ENCODE measurements around the gene SLC38A1.
A peak's percentile ranks its signal among the peaks of the same experiment; 100 is the strongest.

SLC38A1 gene

DNA sequence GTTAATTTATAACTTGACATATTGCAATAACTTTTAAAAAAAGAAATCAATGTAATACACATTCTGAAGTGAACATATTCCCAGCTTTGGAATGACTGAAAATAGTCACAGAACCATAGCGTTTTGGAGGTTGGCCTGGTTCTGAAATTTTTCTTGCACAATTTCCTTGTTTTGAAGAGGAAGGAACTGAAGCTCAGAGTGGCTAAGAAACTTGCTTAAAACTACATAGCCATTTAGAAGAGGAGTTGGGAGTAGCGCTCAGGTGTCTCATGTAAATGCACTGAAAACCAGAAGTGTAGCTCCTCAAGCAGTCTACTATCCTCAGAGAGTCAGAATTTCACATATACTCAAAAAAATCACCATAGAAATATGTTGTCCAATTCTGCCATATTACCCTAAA is 41.2 kb downstream of the SLC38A1 start:
- DNase-seq = no peak

DNA sequence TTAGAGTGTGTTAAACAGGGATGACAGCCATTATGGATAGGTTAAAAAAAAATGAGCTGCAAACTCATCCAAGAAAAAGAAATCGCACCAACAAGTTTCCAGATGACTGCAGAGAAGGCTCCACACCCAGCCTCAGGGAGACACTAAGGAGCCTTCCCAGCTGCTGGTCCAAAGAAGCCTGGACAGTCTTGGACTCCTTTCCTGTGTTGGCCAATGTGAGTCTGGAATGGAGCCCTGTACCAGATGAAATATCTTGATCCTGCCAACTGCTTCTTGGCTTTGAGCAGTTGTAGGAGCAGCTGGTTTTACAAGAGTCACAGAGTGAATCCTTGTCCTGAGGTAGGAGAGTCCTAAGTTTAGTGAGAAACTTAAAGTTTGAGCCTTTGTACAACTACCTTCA is 44.5 kb downstream of the SLC38A1 start:
- DNase-seq = no peak

DNA sequence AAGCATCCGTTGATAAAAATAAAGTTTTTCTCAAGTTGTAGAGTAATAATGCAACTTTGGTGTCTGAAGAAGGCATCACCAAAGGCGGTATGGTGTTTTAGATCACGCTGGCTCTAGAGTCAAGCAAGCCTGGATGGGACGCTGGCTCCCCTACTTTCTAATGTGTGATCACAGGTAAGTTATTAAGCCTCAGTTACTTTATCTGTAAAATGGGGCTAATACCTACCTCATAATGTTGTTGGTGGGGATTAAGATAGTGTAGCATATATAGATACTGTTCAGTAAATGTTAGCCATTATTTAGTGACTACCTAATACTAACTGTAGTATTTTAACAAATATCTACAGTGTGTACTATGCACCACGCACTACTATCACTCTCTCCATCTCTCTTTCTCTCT is 45.8 kb downstream of the SLC38A1 start:
- DNase-seq = no peak

DNA sequence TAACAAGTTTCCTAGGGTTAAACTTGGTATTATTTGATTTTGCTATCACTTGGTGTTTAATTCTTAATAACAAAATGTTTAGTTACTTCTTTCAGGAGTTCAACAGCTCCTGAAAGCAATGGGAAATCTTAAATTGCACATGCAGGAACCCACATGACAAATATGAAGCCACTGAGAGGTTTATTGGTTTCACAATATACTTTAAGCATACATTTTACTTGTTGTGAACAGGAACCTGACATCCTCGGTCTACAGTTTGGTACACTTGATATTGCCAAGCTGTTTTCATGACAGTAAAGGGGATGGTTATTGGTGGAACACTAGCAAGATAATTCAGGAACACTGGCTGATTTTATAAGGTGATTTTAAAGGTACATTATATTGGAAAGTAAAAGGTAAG is 46.2 kb downstream of the SLC38A1 start:
- no peak for DNase-seq

DNA sequence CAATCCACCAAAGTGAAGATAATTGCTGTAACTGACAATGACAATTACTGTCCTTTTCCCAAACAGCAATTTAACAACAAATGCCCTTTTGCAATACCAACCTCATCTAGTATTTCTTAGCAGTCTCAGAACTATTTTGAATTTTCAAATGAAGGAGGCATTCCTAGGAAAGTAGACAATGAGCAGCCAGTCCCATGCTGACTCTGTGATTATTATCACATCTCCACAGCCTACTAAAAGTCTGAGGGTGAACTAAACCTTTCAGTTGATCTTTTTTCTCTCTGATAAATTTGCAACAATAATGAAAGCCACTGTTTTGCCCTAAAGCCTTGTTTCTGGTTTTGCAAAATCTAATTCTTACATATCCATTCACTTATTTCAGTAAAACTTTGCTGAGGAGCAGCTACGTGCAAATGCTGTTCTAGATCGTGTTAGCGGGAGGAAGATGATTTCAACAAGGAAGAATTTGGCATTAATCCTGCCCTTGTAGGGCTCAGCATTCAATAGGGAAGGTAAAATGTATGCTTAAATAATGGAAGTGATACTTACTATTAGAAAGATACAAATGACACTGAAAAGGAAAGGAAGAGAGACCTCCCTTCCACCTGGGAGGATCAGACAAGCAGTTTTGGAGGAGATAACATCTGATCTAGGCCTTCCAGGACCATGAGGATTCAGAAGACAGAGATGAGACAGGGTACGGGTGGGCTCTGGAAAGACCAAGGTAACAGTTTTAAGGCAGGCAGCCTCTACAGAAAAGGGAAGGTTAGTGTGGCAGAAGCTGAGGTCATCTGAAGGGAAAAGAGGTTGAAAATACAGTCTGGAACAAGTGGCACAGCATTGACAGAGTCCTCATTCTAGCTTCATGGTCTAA is 47.4 kb downstream of the SLC38A1 start:
- DNase-seq = no peak

DNA sequence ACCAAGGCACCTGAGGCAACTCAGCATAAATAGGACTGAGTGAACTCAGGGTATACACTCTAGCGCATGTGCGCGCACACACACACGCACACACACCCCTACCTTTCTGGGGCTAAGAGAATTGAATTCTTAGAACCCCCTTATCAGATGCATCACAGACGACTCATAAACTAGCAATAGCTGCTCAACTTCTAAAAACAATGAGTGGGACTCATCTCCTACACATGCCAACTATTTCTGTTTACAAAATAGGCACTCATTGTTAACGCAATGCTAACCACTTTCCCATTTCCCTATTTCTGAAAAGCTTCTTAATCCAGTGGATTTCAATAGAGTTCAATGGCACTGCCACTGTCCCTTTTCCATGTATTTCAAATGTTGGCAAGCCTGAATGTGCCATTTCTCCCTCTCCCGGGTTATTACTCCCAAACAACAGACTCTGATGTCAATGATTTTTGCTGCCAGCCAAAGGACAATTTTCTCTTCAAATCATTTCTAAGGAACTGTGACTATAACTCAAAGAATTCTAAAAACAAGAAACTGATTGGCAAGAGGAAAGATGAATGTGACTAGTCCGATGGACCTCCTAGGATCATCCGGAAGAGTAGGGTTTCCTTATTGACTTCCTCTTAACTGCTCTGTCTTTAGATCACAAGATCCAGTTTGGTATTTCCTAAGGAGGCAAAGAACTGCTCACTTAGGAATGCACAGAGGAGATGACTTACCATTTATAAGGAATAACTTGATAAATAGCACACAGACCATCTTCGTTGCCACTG is 48.8 kb downstream of the SLC38A1 start:
- DNase-seq = peak; percentile 69 to 76

DNA sequence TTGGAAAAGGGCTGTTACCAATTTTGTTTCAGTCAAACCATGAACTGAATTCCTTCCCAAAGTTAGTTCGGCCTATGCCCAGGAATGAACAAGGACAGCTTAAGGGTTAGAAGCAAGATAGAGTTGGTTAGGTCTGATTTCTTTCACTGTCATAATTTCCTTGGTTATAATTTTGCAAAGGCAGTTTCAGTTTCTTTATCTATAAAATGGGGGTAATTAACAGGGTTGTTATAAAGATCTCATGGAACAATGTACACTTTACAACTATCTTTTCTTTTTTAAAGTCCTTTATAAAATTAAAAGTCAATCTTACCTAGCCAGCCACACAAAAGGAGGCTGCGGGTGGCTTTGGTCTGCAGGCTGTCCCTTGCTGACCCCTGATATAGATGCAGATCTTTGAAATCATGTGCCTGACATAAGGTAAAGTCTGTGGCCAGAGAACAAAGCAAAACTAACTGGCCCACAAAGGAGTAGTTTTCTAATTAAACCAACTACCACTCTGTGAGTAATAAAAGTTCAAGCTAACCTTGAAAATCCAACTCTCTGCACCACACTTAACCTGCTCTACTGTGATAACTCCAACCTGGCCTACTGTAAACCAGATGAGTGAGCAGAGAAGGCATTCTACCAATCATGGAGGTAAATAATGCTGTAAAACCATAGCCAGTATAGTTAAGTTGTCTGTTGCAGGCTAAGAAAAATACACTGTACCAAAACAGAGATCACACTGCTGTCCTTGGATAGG is 49.5 kb downstream of the SLC38A1 start:
- no peak for DNase-seq

DNA sequence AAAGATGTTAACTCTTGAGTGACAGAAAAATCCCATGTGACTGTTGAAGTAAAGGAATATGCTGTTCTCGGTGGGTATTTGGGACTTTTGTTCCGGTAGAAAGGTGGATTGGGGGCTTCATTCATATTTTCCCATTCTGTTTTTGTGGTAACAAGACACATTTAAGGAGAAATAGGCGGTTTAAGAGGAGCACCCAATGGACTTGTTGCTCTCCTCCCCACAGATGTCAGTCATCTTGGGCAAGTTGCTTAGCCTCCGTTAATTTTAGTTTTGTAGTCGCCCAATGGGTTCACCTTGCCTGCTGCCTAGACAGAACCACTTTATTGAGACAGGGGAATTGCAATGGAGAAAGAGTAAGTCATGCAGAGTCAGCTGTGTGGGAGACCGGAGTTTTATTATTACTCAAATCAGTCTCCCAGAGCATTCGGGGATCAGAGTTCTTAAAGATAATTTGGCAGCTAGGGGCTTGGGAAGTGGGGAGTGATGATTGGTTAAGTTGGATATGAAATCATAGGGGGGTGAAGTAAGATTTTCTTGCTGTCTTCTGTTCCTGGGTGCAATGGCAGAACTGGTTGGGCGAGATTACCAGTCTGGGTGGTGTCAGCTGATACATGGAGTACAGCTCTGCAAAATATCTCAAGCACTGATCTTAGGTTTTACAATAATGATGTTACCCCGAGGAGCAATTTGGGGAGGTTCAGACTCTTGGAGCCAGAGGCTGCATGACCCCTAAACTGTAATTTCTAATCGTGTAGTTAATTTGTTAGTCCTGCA is 50.3 kb downstream of the SLC38A1 start:
- DNase-seq = no peak

DNA sequence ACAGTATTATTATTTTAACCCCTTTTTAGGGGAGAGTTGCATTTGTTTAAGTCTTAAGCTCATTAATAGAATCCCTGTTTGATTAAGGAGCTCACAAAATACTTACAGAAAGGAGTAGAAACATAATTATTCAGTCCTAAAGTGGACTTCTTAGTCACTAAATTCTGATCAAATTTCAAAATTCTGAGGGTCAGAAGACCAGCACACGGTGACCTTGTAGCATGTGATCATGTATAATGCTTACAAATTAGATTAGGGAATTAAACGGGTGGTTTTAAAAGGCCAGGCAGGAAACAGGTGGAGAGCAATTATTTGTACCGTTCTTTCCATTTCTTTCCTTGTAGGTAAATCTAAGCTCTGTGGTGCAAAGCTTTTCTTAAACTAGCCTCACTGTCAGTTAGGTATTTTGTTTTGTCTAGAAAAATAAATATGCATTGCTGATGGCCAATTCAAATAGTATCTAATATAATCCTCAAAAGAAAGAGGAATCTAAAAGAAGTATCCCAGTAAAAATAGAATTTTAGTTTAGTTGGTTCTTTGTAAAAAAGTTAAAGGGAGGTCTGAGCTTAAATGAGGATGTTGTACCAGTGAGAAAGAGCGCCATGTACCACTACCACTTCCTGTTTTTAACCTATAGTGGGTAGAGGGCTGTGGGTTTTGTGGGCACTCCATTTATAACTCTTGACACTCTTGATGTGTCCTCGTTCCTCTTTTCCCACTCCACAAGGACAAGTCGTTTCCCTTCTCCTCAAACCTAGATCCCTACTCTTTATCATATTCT is 51.1 kb downstream of the SLC38A1 start:
- peak in 1 of 2 experiments; percentile 18 for DNase-seq

DNA sequence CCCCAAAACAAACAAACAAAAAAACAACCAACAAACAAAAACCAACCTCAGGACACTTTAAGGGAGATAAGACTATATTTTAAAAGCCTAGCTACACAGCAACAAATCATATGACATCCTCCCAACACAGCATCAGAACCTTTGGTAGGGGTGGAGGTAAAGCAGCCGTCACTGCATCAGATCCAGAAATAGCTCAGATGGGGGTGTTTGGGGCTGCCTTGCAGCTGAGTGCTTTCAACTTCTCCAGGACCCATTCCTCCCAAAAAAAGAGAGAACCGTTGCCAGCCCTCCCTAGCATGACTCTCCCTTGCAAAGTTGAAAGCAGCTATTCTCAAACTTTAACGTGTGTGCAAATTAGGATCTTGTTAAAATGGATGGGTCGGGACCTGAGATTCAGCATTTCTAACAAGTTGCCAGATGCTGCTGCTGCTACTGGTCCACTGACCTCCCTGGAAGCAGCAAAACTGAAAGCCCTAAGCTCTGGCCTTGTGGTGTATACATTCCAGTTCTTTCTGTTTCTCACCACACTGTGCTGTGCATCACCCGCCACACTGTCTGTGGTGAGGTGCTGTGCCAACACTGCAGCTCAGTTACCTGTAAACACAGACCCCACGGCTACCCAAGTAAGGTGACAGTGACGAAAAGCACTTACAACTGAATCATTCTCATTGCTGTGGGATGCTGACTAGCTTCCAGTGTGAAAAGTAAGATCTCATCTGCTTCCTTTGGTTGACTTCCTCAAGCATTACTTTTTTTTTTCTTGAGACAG is 54.0 kb downstream of the SLC38A1 start:
- DNase-seq = peak; percentile 70 to 75

DNA sequence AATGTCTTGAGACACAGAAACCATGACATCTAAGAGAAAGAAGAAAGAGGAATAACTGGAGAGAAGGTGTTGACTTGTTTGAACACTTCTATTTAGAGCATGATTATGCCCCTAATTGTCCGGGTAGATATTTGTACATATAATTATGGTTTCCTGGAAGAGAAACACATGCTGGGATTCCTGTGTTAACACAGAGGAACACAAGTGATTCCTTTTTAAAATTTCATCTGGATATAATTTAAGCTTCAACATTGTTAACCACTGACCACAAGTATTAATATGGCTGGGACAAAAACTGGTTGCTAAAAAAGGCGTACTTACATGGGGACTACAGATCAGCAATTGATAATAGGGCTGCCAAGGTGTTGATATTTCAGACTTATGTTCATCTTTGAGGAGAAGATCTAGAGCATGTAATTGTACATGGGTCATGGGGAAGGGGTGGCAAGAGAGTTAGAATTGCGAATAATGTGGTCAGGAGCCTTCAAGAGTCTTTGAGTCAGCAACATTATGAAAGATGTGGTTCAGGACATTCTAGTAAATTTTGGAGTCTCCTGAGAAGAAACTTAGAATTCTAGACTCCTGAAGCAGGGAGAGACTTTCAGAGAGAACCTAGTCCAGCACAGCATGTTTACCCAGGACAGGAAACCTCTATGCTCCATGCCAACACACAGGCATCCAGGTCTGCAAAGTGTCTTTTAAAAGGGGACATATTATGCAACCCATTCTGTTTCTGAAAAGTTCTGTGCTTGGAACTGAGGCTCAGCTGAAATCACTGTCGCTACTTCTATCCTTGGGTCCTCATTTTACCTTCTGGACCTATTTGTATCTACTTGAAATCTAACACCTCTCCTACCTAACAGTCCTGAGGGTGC is 56.5 kb downstream of the SLC38A1 start:
- DNase-seq = no peak

DNA sequence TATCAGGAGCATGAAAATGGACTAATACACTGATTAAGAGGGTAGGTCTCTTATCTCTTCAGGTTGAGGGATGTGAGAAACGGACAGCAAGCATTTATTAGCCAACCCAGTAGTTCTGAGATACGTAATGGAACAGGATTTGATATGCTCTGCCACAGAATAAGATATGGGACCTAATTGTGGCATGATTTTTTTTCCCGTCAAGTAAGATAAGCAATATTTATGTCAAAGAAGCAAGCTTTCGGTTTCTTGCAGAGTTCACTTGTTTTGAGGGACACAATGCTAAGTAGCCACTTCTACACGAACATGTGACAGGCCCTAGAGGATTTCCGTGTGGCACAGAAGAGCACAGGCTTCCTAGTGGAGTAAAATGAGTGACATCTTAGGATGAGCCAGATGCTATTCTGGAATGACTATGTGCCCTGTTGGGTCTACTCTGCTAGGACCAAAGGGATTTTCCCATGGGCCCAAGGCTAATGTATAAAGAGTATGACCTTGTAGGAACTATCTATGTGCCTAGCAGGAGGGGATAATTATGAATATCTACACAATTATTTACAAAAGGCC is 57.9 kb downstream of the SLC38A1 start:
- DNase-seq = no peak

DNA sequence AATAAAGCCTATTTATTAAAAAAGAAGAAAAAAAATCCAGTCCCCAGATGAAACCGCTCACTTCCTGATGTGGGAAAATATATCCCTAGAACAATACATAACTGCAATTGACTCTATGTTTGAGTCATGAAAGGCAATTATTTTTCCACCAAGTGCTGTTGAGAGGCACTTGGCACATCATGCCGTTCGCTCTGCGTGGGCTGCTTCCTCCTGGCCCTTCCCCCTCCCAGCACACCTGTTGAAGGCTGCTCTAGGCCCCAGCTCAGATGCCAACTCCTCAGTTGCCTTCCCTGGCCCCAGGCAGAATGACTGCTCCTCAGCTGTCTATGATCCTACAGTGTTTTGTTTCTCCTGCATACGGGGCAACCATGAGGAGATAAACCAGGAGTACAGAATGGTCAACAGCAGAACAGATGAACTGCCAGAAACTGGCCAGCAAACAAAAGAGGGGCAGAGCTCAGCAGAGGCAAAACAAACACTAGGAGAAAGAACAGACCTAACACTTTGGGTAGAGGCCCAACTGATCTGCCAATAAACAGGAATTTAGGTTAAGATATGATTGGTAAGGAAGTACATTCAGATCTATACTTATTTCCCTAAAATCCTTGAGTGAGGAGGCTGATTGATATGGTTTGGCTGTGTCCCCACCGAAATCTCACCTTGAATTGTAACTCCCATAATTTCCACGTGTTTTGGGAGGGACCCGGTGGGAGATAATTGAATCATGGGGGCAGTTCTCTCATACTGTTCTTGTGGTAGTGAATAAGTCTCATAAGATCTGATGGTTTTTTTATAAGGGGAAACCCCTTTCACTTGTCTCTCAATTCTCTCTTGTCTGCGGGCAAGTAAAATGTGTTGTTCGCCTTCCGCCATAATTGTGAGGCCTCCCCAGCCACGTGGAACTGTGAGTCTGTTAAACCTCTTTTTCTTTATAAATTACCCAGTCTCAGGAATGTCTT is 58.6 kb downstream of the SLC38A1 start:
- peak; percentile 77 to 82 for DNase-seq

DNA sequence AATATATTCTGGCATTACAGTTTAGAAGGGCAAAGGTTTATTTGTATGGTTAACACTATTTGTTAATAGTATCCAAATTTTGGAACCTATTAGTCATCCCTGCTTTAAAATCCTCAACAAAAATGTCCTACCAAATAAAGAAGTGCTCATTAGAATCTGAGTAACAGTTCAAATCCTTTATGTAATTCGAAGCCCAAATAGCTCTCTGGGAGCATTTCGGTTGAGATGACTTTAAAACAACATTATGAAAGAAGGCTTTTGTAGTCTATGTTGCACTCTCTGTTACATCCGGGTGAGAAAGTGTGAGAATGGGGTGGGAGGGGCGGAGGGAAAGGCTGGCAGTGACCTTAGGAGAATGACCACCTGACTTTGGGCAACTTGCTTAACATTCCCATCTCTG is 59.7 kb downstream of the SLC38A1 start:
- DNase-seq = no peak

DNA sequence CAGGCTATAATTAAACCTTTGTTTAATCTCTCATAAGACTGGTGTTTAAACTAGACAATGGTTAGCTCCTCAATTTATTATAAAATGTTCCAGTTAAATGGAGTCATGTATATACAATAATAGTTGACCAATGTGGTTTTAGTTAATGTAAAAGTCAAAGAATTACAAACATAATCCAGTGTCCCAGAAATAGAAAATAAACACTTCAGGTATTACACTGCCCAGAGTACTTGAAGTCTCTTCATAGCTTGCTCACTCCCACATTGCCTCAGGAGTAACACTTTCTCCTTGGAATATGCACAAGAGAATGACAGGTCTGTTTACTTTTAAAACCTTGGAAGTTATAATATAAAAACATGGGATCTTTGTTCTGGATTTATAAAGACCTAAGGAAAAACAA is 60.5 kb downstream of the SLC38A1 start:
- no peak for DNase-seq

DNA sequence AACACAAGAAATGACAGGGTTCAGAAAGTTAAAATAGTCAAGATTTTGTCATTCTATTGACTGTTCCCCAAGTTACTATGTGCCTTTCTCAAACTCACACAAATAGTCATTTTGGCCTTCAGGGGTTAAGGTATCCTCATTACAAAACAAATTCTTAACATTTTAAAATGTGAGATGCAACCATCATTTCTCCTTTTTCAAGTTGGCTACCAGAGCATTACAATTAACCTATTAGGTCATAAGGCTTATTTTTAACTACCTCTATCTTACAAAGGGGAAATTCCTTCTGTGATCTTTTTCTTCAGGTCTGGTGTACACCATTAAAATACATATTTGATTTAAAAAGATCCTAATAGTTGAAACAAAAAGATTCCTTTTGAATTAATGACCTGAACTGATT is 61.2 kb downstream of the SLC38A1 start:
- DNase-seq = no peak

DNA sequence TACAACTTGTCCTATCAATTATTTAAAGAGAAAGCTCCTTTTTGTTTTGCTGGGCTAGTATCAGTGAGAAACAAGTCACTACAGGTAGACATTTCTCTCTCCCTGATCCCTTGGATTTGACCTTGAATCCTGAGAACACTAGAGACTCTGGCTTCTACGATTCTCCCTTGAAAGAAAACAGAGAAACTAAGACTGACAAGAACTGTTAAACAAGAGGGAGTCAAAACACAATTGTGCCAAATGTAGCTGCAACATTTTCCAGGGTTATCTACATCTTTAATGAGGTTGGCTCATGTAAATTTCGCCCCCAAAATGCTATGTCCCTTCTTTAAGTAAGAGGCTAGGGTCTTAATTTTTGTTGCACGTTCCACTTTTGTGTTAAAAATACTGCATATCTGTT is 62.4 kb downstream of the SLC38A1 start:
- no peak for DNase-seq

DNA sequence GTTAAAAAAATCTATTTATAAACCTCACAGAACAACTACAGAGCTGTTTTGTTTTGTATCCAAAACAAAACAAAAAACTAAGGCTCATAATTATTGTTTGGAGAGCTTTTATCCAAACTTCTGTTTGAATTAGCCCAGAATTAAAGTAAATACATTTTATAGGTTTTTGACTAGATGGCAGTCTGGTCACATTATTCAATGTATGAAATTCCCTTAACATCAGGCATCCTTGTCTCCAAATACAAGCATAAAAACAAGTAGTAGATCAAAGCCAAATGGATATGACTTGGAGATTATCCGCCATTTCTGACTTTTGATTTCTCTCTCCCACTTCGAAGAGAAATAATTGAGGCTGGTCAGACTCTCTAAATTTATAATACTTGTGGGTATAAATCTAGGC is 63.5 kb downstream of the SLC38A1 start:
- DNase-seq = no peak

All from activated CD4-positive, alpha-beta T cell treated with anti-CD3 and anti-CD28 coated beads, Interleukin-2, amount 50 U/mL, for 4 hours (primary cell).